Measurements from ENCODE around the gene CBFA2T3. TPM values are rescaled to one million over a fixed set of nuclear protein-coding genes. Genes with fewer than 3 reads are reported as not detected.

The CBFA2T3 gene
- total and polyA plus RNA-seq, 2 of the 8 experiments (the other 6 are each of a cell fraction or from before 2014, with no cell fraction given), result 0.51 to 1.3 TPM

DNA sequence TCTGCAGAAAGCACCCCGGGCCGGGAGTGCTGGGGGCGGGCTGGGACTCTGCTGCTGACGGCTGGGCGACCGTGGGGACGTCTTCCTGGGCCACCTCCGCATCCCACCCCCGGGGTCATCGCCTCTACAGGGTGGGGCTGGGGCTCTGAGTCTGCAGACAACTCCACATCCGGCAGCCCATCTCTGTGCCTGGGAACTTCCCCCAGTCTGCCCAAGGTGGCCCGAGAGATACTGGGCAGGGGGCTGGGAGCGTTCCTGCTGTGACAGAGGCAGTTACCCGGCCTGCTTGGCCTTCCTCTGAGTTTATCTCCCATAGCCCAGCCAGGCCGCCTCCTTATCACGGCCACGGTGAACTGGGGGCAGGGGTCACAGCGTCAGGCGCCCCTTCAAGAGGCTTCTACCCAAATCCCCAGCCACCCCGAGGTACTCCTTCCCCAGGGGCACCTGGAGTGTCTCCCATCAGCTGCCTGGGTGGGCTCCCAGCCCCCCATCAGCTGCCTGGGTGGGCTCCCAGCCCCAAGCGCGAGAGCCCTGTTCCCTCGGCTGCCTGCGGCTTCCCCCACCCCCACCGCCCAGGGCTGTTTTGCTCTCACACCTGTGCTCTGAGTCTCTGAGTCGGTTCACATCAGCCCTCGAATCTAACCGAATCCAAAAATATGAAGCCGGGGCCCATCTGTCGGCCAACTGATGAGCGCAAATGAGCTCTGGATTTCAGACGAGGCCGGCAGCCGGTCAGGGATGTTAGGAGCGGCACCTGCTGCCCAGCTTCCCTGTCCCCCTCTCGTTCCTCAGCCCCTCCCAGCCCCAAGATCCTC, 15.6 kb upstream of the CBFA2T3 start (continued):
- TF ChIP-seq, protein P1, sequence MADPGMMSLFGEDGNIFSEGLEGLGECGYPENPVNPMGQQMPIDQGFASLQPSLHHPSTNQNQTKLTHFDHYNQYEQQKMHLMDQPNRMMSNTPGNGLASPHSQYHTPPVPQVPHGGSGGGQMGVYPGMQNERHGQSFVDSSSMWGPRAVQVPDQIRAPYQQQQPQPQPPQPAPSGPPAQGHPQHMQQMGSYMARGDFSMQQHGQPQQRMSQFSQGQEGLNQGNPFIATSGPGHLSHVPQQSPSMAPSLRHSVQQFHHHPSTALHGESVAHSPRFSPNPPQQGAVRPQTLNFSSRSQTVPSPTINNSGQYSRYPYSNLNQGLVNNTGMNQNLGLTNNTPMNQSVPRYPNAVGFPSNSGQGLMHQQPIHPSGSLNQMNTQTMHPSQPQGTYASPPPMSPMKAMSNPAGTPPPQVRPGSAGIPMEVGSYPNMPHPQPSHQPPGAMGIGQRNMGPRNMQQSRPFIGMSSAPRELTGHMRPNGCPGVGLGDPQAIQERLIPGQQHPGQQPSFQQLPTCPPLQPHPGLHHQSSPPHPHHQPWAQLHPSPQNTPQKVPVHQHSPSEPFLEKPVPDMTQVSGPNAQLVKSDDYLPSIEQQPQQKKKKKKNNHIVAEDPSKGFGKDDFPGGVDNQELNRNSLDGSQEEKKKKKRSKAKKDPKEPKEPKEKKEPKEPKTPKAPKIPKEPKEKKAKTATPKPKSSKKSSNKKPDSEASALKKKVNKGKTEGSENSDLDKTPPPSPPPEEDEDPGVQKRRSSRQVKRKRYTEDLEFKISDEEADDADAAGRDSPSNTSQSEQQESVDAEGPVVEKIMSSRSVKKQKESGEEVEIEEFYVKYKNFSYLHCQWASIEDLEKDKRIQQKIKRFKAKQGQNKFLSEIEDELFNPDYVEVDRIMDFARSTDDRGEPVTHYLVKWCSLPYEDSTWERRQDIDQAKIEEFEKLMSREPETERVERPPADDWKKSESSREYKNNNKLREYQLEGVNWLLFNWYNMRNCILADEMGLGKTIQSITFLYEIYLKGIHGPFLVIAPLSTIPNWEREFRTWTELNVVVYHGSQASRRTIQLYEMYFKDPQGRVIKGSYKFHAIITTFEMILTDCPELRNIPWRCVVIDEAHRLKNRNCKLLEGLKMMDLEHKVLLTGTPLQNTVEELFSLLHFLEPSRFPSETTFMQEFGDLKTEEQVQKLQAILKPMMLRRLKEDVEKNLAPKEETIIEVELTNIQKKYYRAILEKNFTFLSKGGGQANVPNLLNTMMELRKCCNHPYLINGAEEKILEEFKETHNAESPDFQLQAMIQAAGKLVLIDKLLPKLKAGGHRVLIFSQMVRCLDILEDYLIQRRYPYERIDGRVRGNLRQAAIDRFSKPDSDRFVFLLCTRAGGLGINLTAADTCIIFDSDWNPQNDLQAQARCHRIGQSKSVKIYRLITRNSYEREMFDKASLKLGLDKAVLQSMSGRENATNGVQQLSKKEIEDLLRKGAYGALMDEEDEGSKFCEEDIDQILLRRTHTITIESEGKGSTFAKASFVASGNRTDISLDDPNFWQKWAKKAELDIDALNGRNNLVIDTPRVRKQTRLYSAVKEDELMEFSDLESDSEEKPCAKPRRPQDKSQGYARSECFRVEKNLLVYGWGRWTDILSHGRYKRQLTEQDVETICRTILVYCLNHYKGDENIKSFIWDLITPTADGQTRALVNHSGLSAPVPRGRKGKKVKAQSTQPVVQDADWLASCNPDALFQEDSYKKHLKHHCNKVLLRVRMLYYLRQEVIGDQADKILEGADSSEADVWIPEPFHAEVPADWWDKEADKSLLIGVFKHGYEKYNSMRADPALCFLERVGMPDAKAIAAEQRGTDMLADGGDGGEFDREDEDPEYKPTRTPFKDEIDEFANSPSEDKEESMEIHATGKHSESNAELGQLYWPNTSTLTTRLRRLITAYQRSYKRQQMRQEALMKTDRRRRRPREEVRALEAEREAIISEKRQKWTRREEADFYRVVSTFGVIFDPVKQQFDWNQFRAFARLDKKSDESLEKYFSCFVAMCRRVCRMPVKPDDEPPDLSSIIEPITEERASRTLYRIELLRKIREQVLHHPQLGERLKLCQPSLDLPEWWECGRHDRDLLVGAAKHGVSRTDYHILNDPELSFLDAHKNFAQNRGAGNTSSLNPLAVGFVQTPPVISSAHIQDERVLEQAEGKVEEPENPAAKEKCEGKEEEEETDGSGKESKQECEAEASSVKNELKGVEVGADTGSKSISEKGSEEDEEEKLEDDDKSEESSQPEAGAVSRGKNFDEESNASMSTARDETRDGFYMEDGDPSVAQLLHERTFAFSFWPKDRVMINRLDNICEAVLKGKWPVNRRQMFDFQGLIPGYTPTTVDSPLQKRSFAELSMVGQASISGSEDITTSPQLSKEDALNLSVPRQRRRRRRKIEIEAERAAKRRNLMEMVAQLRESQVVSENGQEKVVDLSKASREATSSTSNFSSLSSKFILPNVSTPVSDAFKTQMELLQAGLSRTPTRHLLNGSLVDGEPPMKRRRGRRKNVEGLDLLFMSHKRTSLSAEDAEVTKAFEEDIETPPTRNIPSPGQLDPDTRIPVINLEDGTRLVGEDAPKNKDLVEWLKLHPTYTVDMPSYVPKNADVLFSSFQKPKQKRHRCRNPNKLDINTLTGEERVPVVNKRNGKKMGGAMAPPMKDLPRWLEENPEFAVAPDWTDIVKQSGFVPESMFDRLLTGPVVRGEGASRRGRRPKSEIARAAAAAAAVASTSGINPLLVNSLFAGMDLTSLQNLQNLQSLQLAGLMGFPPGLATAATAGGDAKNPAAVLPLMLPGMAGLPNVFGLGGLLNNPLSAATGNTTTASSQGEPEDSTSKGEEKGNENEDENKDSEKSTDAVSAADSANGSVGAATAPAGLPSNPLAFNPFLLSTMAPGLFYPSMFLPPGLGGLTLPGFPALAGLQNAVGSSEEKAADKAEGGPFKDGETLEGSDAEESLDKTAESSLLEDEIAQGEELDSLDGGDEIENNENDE (IDR thresholded peaks at IDR 0.05; ENCODE audit: insufficient replicate concordance, low read length), result no peak
